Measurements from ENCODE around the gene MIR17HG.

Gene MIR17HG

GRCh38 chr13:91368101-91368500 lies 20.6 kb downstream of the MIR17HG start:
- DNase-seq (ENCODE audit: low read depth) = no peak
- no peak for TF ChIP-seq CTCF (IDR thresholded peaks at IDR 0.05; ENCODE audit: insufficient read depth, low read depth, low read length, missing control alignments)
- H3K4me3 ChIP-seq (ENCODE audit: low read length) = no peak overlapping the region

GRCh38 chr13:91368676-91369440 lies 21.4 kb downstream of the MIR17HG start:
- no peak for TF ChIP-seq CTCF (IDR thresholded peaks at IDR 0.05; ENCODE audit: insufficient read depth, low read depth, low read length, missing control alignments)
- no peak for DNase-seq (ENCODE audit: low read depth)
- no peak overlapping the region for H3K4me3 ChIP-seq (ENCODE audit: low read length)

- no peak for TF ChIP-seq CTCF (IDR thresholded peaks at IDR 0.05; ENCODE audit: insufficient read depth, low read depth, low read length, missing control alignments)
- no peak overlapping the region for H3K4me3 ChIP-seq (ENCODE audit: low read length)
- DNase-seq (ENCODE audit: low read depth) = no peak
These were observed 21.9 kb downstream of the MIR17HG start for GRCh38 chr13:91369441-91369831.

- DNase-seq (ENCODE audit: low read depth) = no peak
- TF ChIP-seq CTCF (IDR thresholded peaks at IDR 0.05; ENCODE audit: insufficient read depth, low read depth, low read length, missing control alignments) = no peak
- H3K4me3 ChIP-seq (ENCODE audit: low read length) = no peak overlapping the region
These were observed 23.0 kb downstream of the MIR17HG start for GRCh38 chr13:91370501-91370900.

- DNase-seq (ENCODE audit: low read depth) = no peak
- no peak for TF ChIP-seq CTCF (IDR thresholded peaks at IDR 0.05; ENCODE audit: insufficient read depth, low read depth, low read length, missing control alignments)
- H3K4me3 ChIP-seq (ENCODE audit: low read length) = no peak overlapping the region
These were observed 25.4 kb downstream of the MIR17HG start for GRCh38 chr13:91372911-91373310.

- no peak overlapping the region for H3K4me3 ChIP-seq (ENCODE audit: low read length)
- DNase-seq (ENCODE audit: low read depth) = peak; percentile 15
These were observed 27.7 kb downstream of the MIR17HG start for GRCh38 chr13:91375116-91375729.

More at GRCh38 chr13:91375116-91375729, 27.7 kb downstream of the MIR17HG start:
- TF ChIP-seq CTCF (IDR thresholded peaks at IDR 0.05; ENCODE audit: insufficient read depth, low read depth, low read length, missing control alignments) = peak; percentile 53

Measured in epithelial cell of esophagus (primary cell).